ENCODE measurements around the gene S1PR3. TPM values are rescaled to one million over a fixed set of nuclear protein-coding genes. Genes with fewer than 3 reads are reported as not detected.
A peak's percentile ranks its signal among the peaks of the same experiment; 100 is the strongest.

The S1PR3 gene
- total RNA-seq, 1 donor from 2014 or later, result 1.6 TPM

DNA sequence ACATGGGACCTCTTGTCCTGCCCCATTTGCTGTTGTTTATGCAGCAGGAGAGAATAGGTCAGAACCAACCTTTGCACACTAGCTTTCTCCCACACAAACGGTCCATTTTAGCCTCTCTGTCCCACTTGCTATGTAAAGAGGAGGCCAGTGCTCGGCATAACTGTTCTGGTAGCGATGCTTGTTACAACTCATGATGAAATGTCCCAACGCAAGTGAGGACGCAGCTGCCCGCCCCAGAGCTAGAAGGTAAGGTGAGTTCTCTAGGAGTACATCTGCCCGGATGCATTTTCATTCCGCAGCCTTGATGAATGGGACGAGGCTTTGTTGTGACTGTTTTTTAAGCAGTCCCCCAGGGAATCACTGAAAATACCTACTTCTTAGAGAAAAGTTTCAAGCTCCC lies 14.1 kb downstream of the S1PR3 start:
- peaks cover 7% of the 10 kb centered on the region for H3K4me1 Mint-ChIP-seq (ENCODE audit: unreplicated experiment)
- no peaks in the 10 kb centered on the region for H3K9me3 Mint-ChIP-seq (ENCODE audit: unreplicated experiment)
- H3K36me3 Mint-ChIP-seq (ENCODE audit: unreplicated experiment), result no peaks in the 10 kb centered on the region
- no peaks in the 10 kb centered on the region for H3K27me3 Mint-ChIP-seq (ENCODE audit: unreplicated experiment)
- H3K27ac Mint-ChIP-seq (ENCODE audit: unreplicated experiment), result no peak overlapping the region
- DNase-seq (ENCODE audit: extremely low spot score, unreplicated experiment), result peak; percentile 71
- TF ChIP-seq, protein P1, sequence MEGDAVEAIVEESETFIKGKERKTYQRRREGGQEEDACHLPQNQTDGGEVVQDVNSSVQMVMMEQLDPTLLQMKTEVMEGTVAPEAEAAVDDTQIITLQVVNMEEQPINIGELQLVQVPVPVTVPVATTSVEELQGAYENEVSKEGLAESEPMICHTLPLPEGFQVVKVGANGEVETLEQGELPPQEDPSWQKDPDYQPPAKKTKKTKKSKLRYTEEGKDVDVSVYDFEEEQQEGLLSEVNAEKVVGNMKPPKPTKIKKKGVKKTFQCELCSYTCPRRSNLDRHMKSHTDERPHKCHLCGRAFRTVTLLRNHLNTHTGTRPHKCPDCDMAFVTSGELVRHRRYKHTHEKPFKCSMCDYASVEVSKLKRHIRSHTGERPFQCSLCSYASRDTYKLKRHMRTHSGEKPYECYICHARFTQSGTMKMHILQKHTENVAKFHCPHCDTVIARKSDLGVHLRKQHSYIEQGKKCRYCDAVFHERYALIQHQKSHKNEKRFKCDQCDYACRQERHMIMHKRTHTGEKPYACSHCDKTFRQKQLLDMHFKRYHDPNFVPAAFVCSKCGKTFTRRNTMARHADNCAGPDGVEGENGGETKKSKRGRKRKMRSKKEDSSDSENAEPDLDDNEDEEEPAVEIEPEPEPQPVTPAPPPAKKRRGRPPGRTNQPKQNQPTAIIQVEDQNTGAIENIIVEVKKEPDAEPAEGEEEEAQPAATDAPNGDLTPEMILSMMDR (IDR thresholded peaks at IDR 0.05), result no peak
- no peak overlapping the region for H3K4me3 Mint-ChIP-seq (ENCODE audit: unreplicated experiment)

DNA sequence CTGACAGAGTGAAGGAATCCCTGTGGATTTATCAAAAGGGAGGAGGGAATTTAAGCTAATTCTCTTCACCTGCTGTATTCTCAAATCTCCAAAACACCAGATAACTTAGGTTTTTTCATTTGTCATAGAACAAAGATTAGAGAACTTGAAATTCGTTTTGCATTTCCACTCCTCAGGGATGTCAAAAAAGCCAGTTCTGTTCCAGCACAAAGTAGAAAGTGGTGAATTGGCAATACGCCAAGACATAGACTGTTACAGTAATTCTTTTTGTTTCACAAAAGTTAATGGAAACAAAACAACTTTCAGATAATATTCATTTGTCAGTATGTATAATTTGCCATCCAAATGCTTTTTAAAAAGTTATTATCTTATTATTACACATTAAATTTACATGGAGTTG lies 15.0 kb downstream of the S1PR3 start:
- TF ChIP-seq, protein P1 (IDR thresholded peaks at IDR 0.05), result no peak
- no peak overlapping the region for H3K27ac Mint-ChIP-seq (ENCODE audit: unreplicated experiment)
- no peaks in the 10 kb centered on the region for H3K27me3 Mint-ChIP-seq (ENCODE audit: unreplicated experiment)
- H3K9me3 Mint-ChIP-seq (ENCODE audit: unreplicated experiment), result no peaks in the 10 kb centered on the region
- H3K36me3 Mint-ChIP-seq (ENCODE audit: unreplicated experiment), result no peaks in the 10 kb centered on the region
- H3K4me1 Mint-ChIP-seq (ENCODE audit: unreplicated experiment), result peaks cover under 1% of the 10 kb centered on the region
- DNase-seq (ENCODE audit: extremely low spot score, unreplicated experiment), result no peak
- no peak overlapping the region for H3K4me3 Mint-ChIP-seq (ENCODE audit: unreplicated experiment)

DNA sequence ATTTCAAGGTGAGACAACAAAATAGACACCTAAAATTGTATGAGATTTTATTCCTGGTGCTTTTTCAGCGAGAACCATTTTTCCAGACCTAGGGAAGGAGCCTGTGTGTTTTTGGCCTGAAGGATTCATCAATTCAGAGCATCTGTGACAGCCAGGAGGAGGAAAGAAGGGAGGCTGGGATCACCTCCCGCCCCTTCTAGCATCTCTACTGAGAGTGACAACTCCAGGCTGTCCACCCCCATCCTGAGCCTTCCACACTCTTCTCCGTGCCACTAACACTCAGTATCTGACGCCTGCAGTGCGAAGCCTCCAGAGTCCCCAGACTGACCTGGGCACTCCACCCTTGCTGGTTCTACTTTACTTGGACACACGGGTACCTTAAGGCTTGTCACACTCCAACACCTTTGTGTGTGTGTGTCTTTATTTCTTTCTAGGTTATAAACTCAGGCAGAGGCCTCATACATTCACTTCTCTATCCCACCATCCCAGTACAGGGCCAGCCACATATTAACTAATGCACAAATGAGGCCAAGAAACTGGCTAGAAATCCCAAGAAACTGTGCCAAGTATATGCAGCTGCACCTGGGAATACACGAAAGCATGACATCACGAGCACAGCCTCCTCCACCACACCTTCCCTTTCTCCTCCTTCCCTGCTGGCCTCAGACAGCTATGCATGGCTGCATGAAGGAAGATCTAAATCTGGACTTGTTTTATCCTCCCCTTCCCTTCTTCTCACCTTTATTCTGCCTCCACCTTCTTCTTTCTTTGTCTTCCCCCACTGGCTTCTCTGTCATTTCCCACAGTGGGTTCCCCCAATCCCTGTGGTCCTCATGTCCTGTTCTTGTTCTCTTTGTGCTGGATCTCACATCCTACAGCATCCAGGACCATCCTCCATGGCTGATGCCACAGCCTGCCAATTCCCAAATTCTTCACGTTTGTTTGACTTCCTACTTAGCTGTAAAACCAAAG lies 16.0 kb downstream of the S1PR3 start:
- TF ChIP-seq, protein P1 (IDR thresholded peaks at IDR 0.05), result no peak
- Mint-ChIP-seq H3K27ac (ENCODE audit: unreplicated experiment) (no peak overlapping the region), H3K9me3 (ENCODE audit: unreplicated experiment) (no peaks in the 10 kb centered on the region), H3K36me3 (ENCODE audit: unreplicated experiment) (no peaks in the 10 kb centered on the region), H3K4me1 (ENCODE audit: unreplicated experiment) (no peaks in the 10 kb centered on the region), H3K27me3 (ENCODE audit: unreplicated experiment) (no peaks in the 10 kb centered on the region), H3K4me3 (ENCODE audit: unreplicated experiment) (no peak overlapping the region)
- no peak for DNase-seq (ENCODE audit: extremely low spot score, unreplicated experiment)

DNA sequence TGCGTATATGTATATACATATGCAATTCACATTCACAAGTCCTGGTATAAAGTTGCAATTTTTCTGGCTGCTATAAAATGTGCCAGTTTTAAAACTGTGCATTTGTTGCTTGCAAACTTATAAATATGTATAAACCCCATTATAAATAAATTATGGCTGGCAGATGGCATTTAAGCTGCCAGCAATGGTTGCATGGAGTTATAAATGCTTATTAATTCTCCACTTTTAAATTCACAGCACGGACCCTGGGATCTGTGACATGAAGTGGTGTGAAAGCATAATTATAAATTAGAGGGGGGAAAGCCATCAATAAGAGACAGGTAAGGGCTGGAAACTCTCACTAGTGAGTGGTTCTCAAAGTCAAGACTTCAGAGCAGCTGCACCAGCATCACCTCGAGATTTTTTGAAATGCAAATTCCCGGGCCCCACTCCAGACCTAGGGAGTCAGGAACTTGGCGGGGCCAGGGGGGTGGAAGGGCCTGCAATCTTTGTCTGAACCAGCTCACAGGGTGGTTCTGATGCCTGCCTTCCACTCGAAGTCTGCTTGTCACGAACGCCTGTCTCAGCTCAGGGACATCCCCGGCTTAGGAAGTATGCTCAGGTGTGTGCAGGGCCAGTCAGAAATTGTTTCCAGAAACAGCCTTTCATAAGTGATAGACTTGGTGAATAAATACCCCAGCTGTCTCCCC lies 16.9 kb downstream of the S1PR3 start:
- Mint-ChIP-seq H3K4me1 (ENCODE audit: unreplicated experiment) (no peaks in the 10 kb centered on the region), H3K36me3 (ENCODE audit: unreplicated experiment) (no peaks in the 10 kb centered on the region), H3K4me3 (ENCODE audit: unreplicated experiment) (no peak overlapping the region), H3K9me3 (ENCODE audit: unreplicated experiment) (no peaks in the 10 kb centered on the region), H3K27ac (ENCODE audit: unreplicated experiment) (no peak overlapping the region), H3K27me3 (ENCODE audit: unreplicated experiment) (no peaks in the 10 kb centered on the region)
- TF ChIP-seq, protein P1 (IDR thresholded peaks at IDR 0.05), result no peak
- no peak for DNase-seq (ENCODE audit: extremely low spot score, unreplicated experiment)

All from osteocyte (in vitro differentiated cells).